SKM-1 treated with dmso at 0.1 percent for 144 hours (cell line): ENCODE data around the gene TNFSF15.

Experiments used
- DNase-seq: peaks from one replicate; lab custom pipeline; 2025; ENCODE audit not compliant: unreplicated experiment; lab: John Stamatoyannopoulos, UW

TNFSF15 gene

DNA sequence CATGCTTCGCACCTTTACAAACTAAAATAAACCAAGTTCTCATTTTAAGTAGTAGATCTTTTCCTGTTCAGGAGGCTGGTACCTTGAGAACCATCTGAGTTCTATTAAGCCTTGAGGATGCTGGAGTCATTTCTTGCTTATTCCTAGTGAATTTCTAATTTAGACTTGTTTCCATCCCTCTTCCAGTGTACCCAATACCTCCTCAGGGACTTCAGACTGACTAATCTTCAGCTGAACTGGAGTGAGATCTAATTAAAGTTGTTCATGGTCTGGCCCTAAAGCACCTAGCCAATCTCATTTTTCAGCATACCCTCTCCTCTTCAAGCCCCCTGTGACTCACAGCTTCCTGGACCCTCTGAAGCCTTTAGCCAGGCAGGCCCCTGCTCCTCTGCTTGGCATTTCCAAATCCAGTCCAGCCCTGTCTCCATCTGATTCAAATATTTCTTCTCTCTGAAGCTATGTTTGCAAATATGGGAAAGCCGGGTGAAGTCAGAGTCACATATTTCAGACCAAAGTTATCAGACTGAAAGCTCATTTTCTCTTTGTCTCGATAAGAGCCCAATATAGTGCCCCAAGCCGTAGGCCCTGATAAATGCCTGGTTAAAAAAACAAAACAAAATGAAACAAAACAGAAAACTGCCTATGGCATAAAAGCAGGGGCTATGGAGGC, 19.4 kb upstream of the TNFSF15 start:
- no peak for DNase-seq

DNA sequence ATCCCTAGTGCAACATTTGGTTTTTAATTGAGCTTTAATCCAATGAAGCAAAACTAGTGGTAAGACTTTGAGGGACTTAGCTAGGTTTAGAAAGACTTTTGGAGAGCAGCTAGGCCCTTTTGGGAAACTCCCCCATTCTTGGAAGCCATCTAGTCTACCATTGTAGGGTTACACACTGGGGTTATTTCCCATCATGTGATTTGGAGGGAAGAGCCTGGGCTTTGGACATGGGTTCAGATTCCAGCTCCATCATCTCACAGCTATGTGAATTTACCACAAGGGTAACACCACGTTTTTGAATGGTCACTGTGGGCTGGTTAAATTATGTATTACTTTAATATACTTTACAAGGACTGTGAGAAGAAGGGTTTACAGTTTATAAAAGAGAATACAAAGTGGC, 18.3 kb upstream of the TNFSF15 start:
- DNase-seq = no peak

DNA sequence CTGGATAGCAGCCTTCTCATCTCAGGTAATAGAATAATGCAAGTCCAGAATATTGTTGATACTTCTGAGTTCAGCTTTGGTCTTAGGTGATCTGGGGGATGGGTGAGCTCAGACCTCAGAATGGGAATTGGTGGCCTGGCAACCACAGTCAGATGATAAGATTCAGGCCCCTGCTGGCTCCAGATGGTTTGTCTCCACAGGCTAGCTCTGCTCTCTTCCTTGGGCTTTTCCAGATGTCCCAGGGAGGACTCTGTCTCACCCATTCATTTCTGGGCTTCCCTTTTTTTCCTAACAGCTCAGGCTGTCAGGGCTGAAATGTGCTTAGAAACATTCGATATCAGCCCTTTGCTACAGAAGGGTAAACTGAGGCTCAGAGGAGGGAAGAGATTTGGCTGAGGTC, 17.6 kb upstream of the TNFSF15 start:
- no peak for DNase-seq

GRCh38 chr9:114822708-114823107, 16.9 kb upstream of the TNFSF15 start:
- no peak for DNase-seq

DNA sequence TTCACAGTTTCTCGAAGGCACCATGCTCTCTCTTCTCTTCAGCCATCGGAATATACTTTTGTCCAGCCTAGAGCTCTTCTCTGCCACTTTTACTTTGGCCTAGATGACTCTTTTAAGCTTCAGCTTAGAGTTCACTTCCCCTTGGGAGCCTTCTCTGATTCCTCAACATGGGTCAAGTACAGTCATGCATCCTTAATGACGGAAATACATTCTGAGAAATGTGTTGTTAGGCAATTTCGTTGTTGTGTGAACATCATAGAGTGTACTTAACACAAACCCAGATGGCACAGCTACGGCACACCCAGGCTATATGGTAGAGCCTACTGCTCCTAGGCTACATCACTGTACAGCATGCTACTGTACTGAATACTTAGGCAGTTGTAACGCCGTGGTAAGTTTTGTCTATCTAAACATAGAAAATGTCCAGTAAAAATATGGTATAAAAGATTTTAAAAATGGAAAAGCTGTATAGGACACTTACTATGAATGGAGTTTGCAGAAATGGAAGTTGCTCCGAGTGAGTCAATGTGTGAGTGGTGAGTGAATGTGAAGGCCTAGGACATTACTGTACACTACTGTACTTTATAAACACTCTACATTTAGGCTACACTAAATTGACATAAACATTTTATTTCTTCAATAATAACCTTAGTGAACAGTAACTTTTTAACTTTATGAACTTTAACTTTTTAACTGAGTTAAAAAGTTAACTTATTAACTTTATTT, 15.1 kb upstream of the TNFSF15 start:
- DNase-seq = no peak

GRCh38 chr9:114818178-114818577, 12.3 kb upstream of the TNFSF15 start:
- no peak for DNase-seq

DNA sequence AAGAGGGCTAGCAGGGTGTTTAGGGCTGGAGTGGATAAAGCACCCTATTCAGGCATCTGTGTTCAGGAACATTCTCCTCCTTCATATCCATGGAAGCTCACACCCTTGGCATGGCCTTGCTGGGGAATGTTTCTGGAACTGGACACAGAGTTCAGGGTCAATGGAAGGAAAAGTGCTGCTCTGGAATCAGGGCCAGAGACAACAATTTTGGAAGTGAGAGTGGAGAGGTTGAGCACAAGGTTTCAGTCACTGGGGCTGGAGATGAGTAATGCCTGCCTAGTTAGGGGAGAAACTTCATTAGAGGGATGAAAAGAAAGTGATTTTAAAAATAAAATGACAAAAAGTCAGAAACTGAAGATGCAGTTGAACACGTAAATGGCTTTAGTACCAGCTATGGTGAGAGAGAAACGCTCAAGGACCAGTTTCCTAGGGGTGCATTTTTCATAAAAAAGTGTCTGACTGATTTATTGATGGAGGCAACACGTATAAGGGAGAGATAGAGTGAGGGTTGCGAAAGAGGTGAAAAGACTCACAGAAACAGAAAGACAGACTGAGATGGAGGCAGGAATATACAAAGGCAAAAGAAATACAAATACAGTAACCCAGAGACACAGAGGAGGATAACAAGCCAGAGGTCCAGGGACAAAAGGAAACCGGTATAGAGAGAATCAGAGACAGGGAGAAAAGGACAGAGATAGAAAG, 8.0 kb upstream of the TNFSF15 start:
- DNase-seq = no peak

- no peak for DNase-seq
These were observed 6.3 kb upstream of the TNFSF15 start for GRCh38 chr9:114811966-114812636.

DNA sequence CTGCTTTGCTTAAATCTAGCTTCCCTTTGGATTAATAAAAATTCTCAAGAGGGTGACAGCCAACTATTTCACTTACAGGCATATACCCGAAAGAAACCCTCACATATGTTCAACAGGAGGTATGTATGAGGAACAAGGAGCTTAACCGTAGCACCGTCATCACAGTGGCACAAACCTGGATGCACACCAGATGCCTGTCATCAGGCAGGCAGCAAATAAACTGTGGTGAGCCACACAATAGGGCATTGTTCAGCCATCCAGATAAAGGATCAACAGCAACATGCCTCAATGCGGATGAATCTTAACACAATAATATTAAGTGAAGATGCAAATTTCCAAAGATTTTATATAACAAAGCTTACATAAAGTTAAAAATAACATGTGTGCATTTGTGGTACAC, 5.5 kb upstream of the TNFSF15 start:
- DNase-seq = no peak

DNA sequence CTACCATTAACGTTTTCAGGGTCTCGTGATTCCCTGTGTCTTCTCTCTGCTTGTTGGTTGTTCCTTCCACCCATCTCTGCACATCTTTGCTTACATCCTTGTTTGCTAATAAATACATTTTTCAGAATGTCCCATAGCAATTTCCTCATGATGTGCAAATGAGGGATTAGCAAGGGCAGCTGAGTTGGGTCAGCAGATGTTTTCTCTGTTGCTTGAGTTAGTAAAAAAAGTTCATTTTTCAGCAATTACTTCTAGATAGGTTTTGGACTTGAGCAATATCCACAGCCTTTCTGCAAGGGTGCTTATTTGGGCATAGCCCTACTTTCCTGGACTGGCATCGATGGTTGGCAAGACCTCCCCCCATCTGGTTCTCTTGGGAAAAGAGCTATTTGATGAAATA, 4.8 kb upstream of the TNFSF15 start:
- no peak for DNase-seq

DNA sequence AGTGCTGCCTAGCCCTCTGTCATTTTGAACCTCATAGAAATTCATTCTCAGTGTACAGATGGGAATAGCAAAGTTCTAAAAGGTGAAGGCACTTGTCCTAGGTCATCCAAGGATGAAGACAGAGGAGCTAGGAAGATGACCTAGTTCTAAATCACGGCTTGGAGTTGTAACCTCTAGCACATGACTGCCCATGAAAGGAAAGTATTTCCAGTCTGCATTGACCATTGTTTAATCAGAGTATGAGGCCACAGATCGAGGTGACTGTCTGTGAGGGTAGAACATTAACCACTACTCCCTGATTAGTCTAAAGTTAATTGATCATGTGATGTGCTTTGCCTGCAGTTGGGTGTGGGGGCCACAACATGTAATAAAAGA, 674 bp upstream of the TNFSF15 start:
- DNase-seq = no peak

- no peak for DNase-seq
These were observed 1.3 kb downstream of the TNFSF15 start for GRCh38 chr9:114804505-114804904.

GRCh38 chr9:114803479-114804265, 2.2 kb downstream of the TNFSF15 start:
- DNase-seq = no peak

DNA sequence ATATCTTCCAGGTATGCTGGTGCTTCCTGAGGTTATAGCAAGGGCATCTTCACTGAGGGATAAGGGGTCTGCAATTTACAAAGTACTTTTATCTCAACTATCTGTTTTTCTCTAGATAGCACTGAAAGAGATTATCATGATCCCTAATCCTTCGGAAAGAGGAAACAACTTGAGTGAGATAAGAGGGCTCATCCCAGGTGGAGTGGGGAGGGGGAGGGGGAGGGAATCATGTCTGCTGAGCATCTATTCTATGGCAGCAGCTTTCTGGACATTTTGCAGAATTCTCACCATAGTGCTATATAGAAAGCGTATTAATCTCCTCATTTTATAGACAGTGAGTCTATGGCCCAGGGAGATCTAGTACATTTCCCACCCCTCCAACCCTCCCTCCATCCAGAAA, 5.9 kb downstream of the TNFSF15 start:
- no peak for DNase-seq

- no peak for DNase-seq
These were observed 6.4 kb downstream of the TNFSF15 start for GRCh38 chr9:114799441-114799840.

GRCh38 chr9:114798780-114799427, 6.9 kb downstream of the TNFSF15 start:
- DNase-seq = no peak

- DNase-seq = no peak
These were observed 7.7 kb downstream of the TNFSF15 start for GRCh38 chr9:114798101-114798500.

- no peak for DNase-seq
These were observed 13.4 kb downstream of the TNFSF15 start for GRCh38 chr9:114792396-114792795.

DNA sequence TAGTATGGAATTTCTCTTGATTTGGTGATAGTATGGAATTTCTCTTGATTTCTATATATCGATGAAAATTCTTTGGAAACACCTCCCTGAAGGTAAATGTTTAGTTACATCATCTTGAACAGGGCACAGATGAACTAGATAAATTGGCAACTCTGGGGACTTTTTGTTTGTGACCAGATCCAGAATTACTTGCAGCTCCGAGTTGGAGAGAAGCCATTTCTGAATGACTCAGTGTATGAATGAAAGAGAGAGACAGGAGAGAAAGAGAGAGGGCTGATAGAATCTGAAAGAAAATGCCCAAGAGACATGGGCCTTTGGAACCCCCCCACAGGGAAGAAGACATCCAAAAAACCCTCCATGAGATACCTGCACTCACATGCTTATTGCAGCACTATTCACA, 14.1 kb downstream of the TNFSF15 start:
- no peak for DNase-seq

DNA sequence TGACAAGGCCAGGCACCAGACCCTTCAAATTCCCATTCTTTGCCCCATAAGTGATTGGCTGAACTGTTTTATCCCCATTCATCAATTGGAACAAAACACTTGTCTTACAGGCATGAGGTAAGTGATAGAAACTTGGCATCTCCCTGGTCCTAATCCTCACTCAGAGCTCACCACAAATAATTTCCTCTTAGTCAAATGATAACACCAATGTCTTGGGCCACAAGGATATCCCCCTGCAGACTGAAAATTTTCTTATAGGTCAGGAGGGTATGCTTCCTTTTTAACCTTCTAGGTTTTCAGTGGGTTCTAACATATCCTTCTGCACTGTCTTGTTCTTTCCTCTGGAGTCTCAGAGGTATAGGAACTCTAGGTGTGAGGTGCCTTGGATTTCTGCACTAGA, 14.5 kb downstream of the TNFSF15 start:
- no peak for DNase-seq
